Psoas muscle (tissue), 8 donors: ENCODE data around the gene ACOXL. TPM values are rescaled to one million over a fixed set of nuclear protein-coding genes. Genes with fewer than 3 reads are reported as not detected.

Source experiments
- ATAC-seq, 4 donors: fragments of 200-7000 bp; cut with Tn5 transposase; one replicate each; pipeline ENCODE4 v1.9.1; 2020; ENCODE audit warnings: moderate library complexity in 3 of 4, mild to moderate bottlenecking in 2 of 4
- DNase-seq, 2 donors: peaks; one replicate each; pipeline ENCODE4 v3.0.0-alpha.2; 2020
- H3K27ac ChIP-seq: fragments of 200-600 bp; one replicate; pipeline ENCODE4 v1.8.0; 2022
- H3K27me3 ChIP-seq, 3 donors: fragments of 200-600 bp in 1 of 3; one replicate each; pipeline versions ENCODE4 v1.6.1 to v1.8.0; 2013 to 2022; ENCODE audit warnings: low read length in 2 of 3, mild to moderate bottlenecking in 2 of 3, moderate library complexity in 1 of 3; ENCODE audit not compliant: insufficient read depth in 3 of 3
- H3K36me3 ChIP-seq, 2 donors: fragments of 200-600 bp in 1 of 2; one replicate each; pipeline versions ENCODE4 v1.6.1 to v1.8.0; 2013 to 2022; ENCODE audit warnings: low read depth in 1 of 2, mild to moderate bottlenecking in 1 of 2, moderate library complexity in 1 of 2; ENCODE audit not compliant: insufficient read depth in 1 of 2
- H3K4me1 ChIP-seq: fragments of 200-600 bp; one replicate; pipeline ENCODE4 v1.8.0; 2022
- H3K4me3 ChIP-seq: fragments of 200-600 bp; one replicate; pipeline ENCODE4 v1.8.0; 2022; ENCODE audit warnings: mild to moderate bottlenecking
- H3K9me3 ChIP-seq: fragments of 200-600 bp; one replicate; pipeline ENCODE4 v1.8.0; 2022
- CTCF ChIP-seq: fragments of 200-600 bp; IDR thresholded peaks from one replicate; pipeline ENCODE4 v1.8.0; 2022; ENCODE audit warnings: antibody characterized with exemption
- WGBS, 3 donors: extraction: QIAGEN DNeasy Blood & Tissue Kit; methylation state at CpG; one replicate each; pipeline versions ENCODE4 v1.1.6 to v1.1.7; 2013; 5-methylcytosine and 5-hydroxymethylcytosine counted together
- intact Hi-C, 2 donors: fragments of 100-400 bp; cut with DNase I; formaldehyde crosslinking; loops; one replicate each; pipeline versions ENCODE4 v1.11.0 to v1.14.2; 2022
- polyA plus RNA-seq, 3 donors: library from polyadenylated mRNA; stranded (reverse); fragments of 200-250 nt; gene quantifications; one replicate each; pipeline ENCODE4 v1.2.3, GENCODE V29; 2013
- total RNA-seq, 4 donors: library from RNA; stranded (reverse); fragmentation: NEBNext Ultra II Directional in 2 of 4; extraction: Animal tissue kit (Norgen Biotek cat#: 25700) in 2 of 4; gene quantifications; one replicate each; pipeline versions ENCODE4 v1.2.1 to v1.2.4, GENCODE V29; 2021 to 2023
- donor health status: healthy with polysubstance abuse.
- donor health status: DM: no; HTN: no; CAD: no; lungs with moderate emphysema.
- donor health status: Bipolar disorder and iron deficiency.
- donor health status: healthy.
- donor health status: DM: yes; HTN: yes; CAD: no.
- donor health status: DM: no; HTN: no; CAD: no.
- donor health status: DM: no; HTN: no; CAD: no.
- donor health status: DM: yes; HTN: yes; CAD: no.

Gene ACOXL
- total and polyA plus RNA-seq, 7 donors = 0.01 TPM; not detected in 6

GRCh38 chr2:110940376-110940910 lies 208.1 kb downstream of the ACOXL start:
- DNase-seq (no peak), ATAC-seq (no peak)
- Histone ChIP-seq H3K9me3 (no peaks in the 10 kb centered on the region), H3K27ac (no peak overlapping the region), H3K27me3 (no peaks in the 10 kb centered on the region), H3K4me1 (no peaks in the 10 kb centered on the region), H3K36me3 (no peaks in the 10 kb centered on the region), H3K4me3 (no peak overlapping the region)
- intact Hi-C loops = no loop called here
- WGBS, 3 donors = 67 to 75% (median 71%) methylated on average over 5 of the region's 5 CpGs
- TF ChIP-seq CTCF = no peak

GRCh38 chr2:110941226-110941625 lies 208.9 kb downstream of the ACOXL start:
- no peak for TF ChIP-seq CTCF
- no peak overlapping the region for H3K27ac ChIP-seq
- intact Hi-C loops = no loop called here
- H3K27me3 ChIP-seq = no peaks in the 10 kb centered on the region
- H3K9me3 ChIP-seq = no peaks in the 10 kb centered on the region
- ATAC-seq = no peak
- no peaks in the 10 kb centered on the region for H3K36me3 ChIP-seq
- WGBS, 3 donors = 70 to 76% (median 73%) methylated on average over 2 of the region's 2 CpGs
- H3K4me3 ChIP-seq = no peak overlapping the region
- H3K4me1 ChIP-seq = no peaks in the 10 kb centered on the region
- no peak for DNase-seq

- Histone ChIP-seq H3K9me3 (no peaks in the 10 kb centered on the region), H3K36me3 (no peaks in the 10 kb centered on the region), H3K4me1 (peaks cover 14% of the 10 kb centered on the region), H3K27ac (no peak overlapping the region), H3K4me3 (no peak overlapping the region), H3K27me3 (no peaks in the 10 kb centered on the region)
- DNase-seq (no peak), ATAC-seq (no peak)
- 62 to 74% (median 67%) methylated on average over 1 of the region's 1 CpG for WGBS, 3 donors
- no peak for TF ChIP-seq CTCF
- intact Hi-C loops = no loop called here
Measured at GRCh38 chr2:110943070-110943634, 210.8 kb downstream of the ACOXL start.

- no peak for TF ChIP-seq CTCF
- Histone ChIP-seq H3K4me3 (no peak overlapping the region), H3K27ac (no peak overlapping the region), H3K27me3 (no peaks in the 10 kb centered on the region), H3K36me3 (no peaks in the 10 kb centered on the region), H3K9me3 (no peaks in the 10 kb centered on the region), H3K4me1 (peaks cover 22% of the 10 kb centered on the region)
- ATAC-seq (peak; percentile 80 to 89 (median 86)), DNase-seq (peak; percentile 23 to 68)
- 14 to 24% (median 22%) methylated on average over 7 of the region's 7 CpGs for WGBS, 3 donors
- intact Hi-C loops = no loop called here
Measured at GRCh38 chr2:110946902-110947301, 214.5 kb downstream of the ACOXL start.
